ENCODE measurements around the gene SCAPER.
"Not testable (repeated sequence)": the region's sequence is repeated elsewhere in the genome, so short reads cannot be mapped to it uniquely, and the experiment has no call there.

The SCAPER gene

GRCh38 chr15:76299786-76300185 lies 605.4 kb downstream of the SCAPER start:
- TF ChIP-seq POLR2A (IDR thresholded peaks at IDR 0.05; ENCODE audit: low read length) (no peak), GATA1 (IDR thresholded peaks at IDR 0.05; ENCODE audit: low read depth, low read length) (no peak)

DNA sequence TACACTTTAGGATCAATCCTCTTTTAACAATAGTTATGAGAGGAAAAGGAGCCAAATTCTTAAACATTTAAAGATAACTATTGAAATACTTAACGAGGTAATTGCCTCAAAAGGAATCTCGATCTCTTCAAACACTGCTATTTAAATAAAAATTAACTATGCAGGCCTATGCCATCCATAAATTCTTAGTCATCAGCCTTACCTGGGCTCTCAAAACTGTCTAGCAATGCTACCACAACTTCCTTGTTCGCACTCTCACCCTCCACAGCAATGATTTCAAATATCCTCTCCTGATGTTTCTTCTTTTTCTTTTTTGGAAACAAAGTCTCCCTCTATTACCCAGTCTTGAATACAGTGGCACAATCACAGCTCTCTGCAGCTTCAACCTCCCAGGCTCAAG lies 606.2 kb downstream of the SCAPER start:
- TF ChIP-seq GATA1 (IDR thresholded peaks at IDR 0.05; ENCODE audit: low read depth, low read length) (no peak), POLR2A (IDR thresholded peaks at IDR 0.05; ENCODE audit: low read length) (no peak)
- no peak for DNase-seq

More at GRCh38 chr15:76299786-76300185, 605.4 kb downstream of the SCAPER start:
- DNase-seq = no peak

- DNase-seq = not testable (repeated sequence)
These were observed 607.2 kb downstream of the SCAPER start for GRCh38 chr15:76297951-76298350.
